ENCODE results near the gene IL22RA1.

The IL22RA1 gene

GRCh38 chr1:24140741-24141181 is 2.2 kb downstream of the IL22RA1 start:
- peak in 1 of 10 donors; percentile 65 for DNase-seq
- intact Hi-C loops (cut with DNase I): no loop called here

- DNase-seq: peak in 1 of 10 donors; percentile 57
- intact Hi-C loops (cut with DNase I): no loop called here
Measured at GRCh38 chr1:24139841-24140425, 3.0 kb downstream of the IL22RA1 start.

DNA sequence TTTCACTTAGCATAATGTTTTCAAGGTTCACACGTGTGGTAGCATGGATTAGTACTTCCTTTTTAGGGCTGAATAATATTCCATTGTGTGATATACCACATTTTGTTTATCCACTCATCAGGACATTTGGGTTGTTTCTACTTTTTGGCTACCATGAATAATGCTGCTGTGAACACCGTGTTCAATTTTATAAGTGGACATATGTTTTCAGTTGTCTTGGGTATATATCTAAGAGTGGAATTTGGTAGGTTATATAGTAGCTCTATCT is 3.8 kb downstream of the IL22RA1 start:
- DNase-seq: no peak
- intact Hi-C loops (cut with DNase I): no loop called here

DNA sequence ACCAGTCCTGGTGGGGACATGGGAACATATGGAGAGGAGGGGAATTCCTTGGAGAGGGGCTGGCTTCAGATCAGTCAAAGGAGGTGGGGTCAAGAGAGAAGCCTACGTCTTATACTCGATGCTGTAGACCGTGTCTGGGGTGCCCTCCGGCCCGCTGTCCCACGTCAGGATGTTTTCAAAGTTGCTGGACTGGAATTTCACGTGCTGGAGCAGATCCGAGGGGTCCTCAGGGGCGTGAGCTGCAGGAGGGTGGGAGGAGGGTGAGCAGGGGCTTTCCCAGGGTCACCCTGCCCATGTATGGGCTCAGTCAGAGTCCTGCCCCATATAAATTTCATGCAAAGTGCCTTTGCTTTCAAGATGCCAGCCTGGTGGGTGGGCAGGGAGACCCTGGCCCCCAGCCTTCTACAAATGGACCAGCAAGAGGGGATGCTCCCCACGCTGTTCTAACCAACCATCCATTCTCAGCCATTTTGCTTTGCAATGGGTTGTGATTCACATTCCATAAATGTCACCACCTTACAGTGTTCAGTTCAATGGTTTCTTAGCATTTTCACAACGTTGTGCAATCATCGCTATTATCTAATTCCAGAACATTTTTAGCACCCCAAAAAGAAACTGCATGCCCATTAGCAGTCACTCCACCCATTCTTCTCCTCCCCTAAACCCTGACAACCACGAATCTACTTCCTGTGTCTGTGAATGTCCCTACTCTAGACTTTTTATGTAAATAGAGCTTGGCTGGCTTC is 4.3 kb downstream of the IL22RA1 start:
- intact Hi-C loops (cut with DNase I): no loop called here
- peak in 1 of 10 donors; percentile 70 for DNase-seq

GRCh38 chr1:24136956-24137539 is 5.9 kb downstream of the IL22RA1 start:
- peak in 1 of 10 donors; percentile 57 for DNase-seq
- intact Hi-C loops (cut with DNase I): no loop called here

- intact Hi-C loops (cut with DNase I): no loop called here
- peak in 1 of 10 donors; percentile 17 for DNase-seq
Measured at GRCh38 chr1:24134376-24134775, 8.6 kb downstream of the IL22RA1 start.

DNA sequence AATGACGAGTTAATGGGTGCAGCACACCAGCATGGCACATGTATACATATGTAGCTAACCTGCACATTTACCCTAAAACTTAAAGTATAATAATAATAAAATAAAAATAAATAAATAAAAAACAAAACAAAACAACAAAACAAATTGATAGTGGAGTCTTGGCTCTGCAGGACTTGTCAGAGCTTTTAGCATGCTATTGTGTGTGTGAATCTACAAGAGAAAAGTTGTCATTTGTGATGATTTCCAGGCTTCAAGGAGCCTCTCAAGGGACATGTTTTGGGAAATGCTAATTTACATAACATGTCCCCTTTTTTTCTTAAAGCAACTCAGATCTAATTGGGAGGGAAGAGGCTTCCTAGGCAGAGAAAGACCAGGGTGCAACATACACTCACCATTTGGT is 9.1 kb downstream of the IL22RA1 start:
- DNase-seq: no peak
- intact Hi-C loops (cut with DNase I): no loop called here

- intact Hi-C loops (cut with DNase I): no loop called here
- DNase-seq: no peak
Measured at GRCh38 chr1:24130385-24130784, 12.6 kb downstream of the IL22RA1 start.

DNA sequence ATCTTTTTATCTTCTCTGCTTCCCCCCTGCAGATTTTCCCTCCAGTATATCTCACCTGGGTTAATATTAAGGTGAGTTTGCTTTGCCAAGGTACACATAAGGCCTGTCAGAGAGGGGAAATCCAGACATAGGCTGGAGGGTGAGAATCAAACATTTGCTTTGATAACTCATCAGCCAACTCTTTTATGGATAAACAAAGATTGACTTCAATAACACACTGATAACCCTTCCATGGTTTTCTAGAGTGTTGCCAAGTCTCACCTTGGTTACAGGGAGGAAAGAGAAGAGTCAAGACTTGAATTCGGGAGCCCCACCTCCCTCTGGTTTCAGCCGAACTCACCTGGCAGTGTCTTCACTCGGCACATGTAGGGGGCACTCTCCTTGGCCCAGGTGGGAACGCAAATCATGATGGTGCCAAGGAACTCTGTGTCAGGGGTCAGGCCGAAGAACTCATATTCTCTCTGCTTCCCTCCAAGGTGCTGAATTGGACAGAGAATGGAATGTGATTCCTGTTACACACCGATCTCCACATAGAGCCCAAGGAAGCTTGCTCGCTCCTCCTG is 15.1 kb downstream of the IL22RA1 start:
- DNase-seq: peak in 1 of 10 donors; percentile 44
- intact Hi-C loops (cut with DNase I): no loop called here

DNA sequence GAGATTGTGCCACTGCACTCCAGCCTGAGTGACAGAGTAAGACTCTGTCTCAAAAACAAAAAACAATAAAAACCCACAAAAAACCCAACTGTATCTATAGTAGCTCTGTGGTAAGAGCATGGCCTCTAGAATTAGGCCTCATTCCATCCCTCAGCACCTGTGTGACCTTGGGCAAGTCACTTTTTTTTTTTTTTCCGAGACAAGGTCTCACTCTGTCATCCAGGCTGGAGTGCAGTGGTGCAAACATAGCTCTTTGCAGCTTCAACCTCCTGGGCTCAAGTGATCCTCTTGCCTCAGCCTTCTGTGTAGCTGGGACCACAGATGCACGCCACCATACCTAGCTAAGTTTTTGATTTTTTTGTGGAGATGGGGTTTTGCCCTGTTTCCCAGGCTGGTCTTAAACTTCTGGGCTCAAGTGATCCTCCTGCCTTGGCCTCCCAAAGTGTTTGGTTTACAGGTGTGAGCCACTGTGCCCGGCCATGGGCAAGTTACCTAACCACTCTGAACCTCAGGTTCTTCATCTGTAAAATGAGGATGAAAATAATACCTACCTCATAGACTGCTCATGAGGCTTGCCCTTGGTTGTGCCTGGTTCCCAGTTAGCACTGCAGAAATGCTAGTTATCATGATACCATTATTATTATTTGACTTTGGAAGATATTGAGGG is 15.7 kb downstream of the IL22RA1 start:
- no peak for DNase-seq
- intact Hi-C loops (cut with DNase I): no loop called here

DNA sequence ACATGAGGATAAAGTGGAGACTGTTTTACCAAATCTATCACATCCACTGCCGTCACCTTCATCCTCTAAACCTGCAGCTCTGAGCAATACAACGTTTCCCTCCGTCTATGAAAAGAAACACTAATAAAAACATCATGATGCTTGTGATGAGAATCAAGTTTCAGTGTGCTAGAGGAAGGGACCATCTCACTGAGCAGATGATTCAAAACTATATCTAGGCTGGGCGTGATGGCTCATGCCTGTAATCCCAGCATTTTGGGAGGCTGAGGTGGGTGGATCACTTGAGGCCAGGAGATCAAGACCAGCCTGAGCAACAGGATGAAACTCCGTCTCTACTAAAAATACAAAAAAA is 16.3 kb downstream of the IL22RA1 start:
- intact Hi-C loops (cut with DNase I): no loop called here
- no peak for DNase-seq

DNA sequence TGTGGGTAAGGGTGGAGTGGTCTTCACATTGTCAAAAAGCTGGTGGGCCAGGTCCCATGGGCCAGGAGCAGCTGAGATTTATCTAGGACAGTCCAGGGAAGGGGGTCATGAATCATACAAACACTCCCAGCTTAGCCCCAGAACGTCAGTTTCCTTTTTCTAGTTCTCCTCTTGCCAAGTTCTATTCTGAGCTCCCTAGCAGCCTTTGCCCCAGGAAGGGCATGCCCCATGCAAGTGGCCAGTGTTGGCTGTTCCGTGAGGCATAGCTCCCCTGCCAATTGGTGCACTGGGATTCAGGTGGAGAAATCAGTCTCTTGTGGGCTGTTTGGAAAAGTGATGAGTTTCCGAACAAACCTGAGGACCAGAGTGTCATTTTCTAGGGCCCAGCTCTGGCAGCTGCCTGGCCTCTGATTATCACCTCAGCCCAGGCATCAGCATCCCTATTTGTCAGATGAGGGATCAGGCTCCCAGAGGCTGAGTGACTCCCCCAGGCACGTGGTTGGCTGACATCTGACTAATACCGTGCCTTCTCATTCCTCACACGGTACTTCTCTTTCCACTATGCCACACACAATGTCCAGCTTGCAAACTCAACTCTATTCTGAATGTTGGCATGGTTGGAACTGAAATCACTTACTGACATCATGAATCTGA is 16.8 kb downstream of the IL22RA1 start:
- no peak for DNase-seq
- intact Hi-C loops (cut with DNase I): no loop called here

DNA sequence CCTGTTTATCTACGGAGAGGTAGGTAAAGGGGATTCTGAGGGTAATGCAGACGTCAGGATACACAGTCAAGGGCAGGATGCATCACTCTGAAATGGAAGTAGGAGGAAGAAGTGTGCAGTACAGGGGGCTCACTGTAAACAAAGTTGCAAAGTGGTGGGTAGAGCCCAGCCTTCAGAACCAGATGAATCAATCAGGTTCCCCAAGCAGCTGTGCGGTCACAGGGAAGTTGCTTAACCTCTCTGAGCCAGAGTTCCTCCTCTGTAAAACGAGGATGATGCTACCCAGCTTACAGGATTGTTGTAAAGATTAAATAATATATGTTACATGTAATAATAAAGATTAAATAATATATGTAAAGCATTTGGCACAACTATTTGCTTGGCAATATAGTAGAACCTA is 17.5 kb downstream of the IL22RA1 start:
- intact Hi-C loops (cut with DNase I): no loop called here
- DNase-seq: no peak

- no peak for DNase-seq
Measured at GRCh38 chr1:24124980-24125379, 18.0 kb downstream of the IL22RA1 start.

DNA sequence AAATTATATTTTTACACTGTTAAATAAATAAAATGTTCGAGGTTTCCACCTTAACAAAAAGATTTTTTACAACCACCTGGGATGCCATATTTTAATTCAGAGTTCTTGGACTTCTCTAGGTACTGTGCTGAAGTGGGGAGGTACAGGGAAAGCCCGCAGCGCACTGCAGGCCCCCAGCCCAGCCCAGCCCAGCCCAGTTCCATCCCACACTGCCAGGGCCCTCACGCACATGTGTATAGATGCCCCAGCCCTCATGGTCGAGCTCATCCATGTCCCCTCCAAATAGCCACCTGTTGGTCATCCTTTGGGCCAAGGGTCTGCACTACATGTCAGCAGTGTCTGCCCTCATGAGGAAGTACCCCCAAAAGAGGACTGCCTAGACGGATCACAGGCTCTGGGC is 19.3 kb downstream of the IL22RA1 start:
- intact Hi-C loops (cut with DNase I): no loop called here
- DNase-seq: peak in 1 of 10 donors; percentile 6

More at GRCh38 chr1:24124980-24125379, 18.0 kb downstream of the IL22RA1 start:
- intact Hi-C loops (cut with DNase I): no loop called here

GRCh38 chr1:24122776-24123175 is 20.2 kb downstream of the IL22RA1 start:
- no peak for DNase-seq
- intact Hi-C loops (cut with DNase I): no loop called here

GRCh38 chr1:24121406-24121805 is 21.5 kb downstream of the IL22RA1 start:
- DNase-seq: no peak
- intact Hi-C loops (cut with DNase I): no loop called here

DNA sequence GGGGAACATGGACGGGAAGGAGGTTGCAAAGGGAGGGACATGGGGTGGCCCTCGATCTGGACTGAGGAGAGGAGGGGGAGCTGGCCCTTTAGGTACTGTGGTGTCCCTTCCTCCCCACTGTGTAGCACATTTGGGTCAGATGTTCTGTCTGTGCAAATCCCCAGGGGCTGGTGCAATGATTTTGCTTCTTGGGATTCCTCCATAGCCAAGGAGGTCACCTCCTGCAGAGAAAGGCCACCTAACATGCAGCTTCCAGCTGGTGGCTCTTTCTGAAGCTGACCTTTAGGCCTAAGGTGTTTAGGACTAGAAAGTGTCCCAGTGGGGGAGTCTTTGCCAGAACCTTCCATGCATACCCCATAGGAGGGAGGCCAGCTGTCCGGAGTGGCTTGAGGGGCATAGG is 22.0 kb downstream of the IL22RA1 start:
- DNase-seq: no peak
- intact Hi-C loops (cut with DNase I): no loop called here

DNA sequence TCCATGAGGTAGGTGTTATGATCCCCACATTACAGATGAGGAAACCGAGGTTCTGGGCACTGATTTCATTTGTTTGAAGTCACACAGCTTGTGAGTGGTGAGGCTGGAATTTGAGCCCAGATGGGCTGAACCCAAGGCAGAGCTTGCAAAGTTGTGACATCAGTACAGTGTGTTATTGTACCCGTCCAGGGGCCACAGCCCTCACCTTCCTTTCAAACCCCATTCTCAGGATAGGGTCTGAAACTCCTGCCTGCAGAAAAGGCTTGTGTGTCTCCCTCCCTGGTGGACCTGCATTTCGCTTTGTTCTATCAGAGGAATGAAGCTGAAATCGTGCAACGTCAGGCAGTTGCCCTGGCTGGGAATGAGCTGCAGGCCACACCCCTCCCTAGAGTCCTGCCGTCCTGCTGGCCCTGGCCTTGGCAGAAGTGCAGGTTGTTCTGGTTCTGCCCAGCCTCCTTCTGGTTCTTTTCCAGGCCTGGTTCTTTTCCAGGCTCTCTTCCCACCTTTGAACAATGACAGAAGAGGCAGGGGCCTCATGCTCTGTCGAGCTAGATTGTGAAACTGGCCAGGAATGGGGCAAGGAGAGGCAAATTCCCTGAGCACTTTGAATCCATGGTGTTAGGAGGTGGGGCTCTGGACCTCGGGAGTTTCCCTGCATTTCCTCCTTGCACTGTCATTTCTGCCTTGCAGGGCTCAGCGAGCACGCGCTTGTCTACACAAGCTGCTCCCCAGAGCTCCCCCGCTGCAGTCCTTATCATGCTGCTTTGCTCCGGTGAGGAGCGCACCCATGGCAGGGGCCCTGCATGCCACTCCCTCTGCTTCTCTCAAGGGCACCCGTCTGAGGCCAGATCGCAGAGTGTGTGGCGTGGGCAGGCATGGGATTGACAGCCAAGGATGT is 22.8 kb downstream of the IL22RA1 start:
- intact Hi-C loops (cut with DNase I): no loop called here
- peak in 1 of 10 donors; percentile 70 for DNase-seq

GRCh38 chr1:24119489-24119858 is 23.5 kb downstream of the IL22RA1 start:
- DNase-seq: no peak
- intact Hi-C loops (cut with DNase I): no loop called here
